DOHH2 (cell line): ENCODE results near the gene MYL11.

ENCODE experiments used
- H3F3A ChIP-seq: fragments of 200-600 bp; sonication (generic), shearing (Covaris generic); 2 replicates; pipeline ENCODE4 v1.6.0; 2016; ENCODE audit warnings: antibody characterized with exemption, mild to moderate bottlenecking; ENCODE audit not compliant: control insufficient read depth, insufficient read depth
- H3K27ac ChIP-seq: fragments of 200-600 bp; sonication (generic); 2 replicates; pipeline ENCODE4 v1.5.1; 2014; ENCODE audit warnings: low read depth, mild to moderate bottlenecking, low read length, moderate library complexity
- H3K27me3 ChIP-seq: fragments of 200-600 bp; sonication (generic); 2 replicates; pipeline ENCODE4 v1.6.1; 2014; ENCODE audit warnings: mild to moderate bottlenecking, low read length, mixed read lengths; ENCODE audit not compliant: control insufficient read depth
- H3K36me3 ChIP-seq: fragments of 200-600 bp; sonication (generic); 2 replicates; pipeline ENCODE4 v1.6.1; 2014; ENCODE audit warnings: mild to moderate bottlenecking, low read length, moderate library complexity, mixed read lengths; ENCODE audit not compliant: control insufficient read depth
- H3K4me1 ChIP-seq: fragments of 200-600 bp; sonication (generic); 2 replicates; pipeline ENCODE4 v1.6.1; 2014; ENCODE audit warnings: mild to moderate bottlenecking, low read length, mixed read lengths; ENCODE audit not compliant: control insufficient read depth
- H3K4me2 ChIP-seq: fragments of 200-600 bp; sonication (generic); 2 replicates; pipeline ENCODE4 v1.6.0; 2014; ENCODE audit warnings: mild to moderate bottlenecking, low read length, moderate library complexity
- H3K4me3 ChIP-seq: fragments of 200-600 bp; sonication (generic); 2 replicates; pipeline ENCODE4 v1.5.1; 2014; ENCODE audit warnings: mild to moderate bottlenecking, low read length, mixed read lengths
- H3K79me2 ChIP-seq: fragments of 200-600 bp; sonication (generic); 2 replicates; pipeline ENCODE4 v1.6.1; 2014; ENCODE audit warnings: mild to moderate bottlenecking, low read length, mixed read lengths; ENCODE audit not compliant: control insufficient read depth
- H3K9me2 ChIP-seq: fragments of 200-600 bp; sonication (generic); replicated peaks from 2 replicates; pipeline ENCODE4 v1.6.1; 2014; ENCODE audit warnings: mild to moderate bottlenecking, low read length, mixed read lengths; ENCODE audit not compliant: control insufficient read depth
- H3K9me3 ChIP-seq: fragments of 200-600 bp; sonication (generic); 2 replicates; pipeline ENCODE4 v1.6.1; 2014; ENCODE audit warnings: antibody characterized with exemption, low read length, mixed read lengths; ENCODE audit not compliant: control insufficient read depth, insufficient read depth
- H4K20me1 ChIP-seq: fragments of 200-600 bp; sonication (generic); 2 replicates; pipeline ENCODE4 v1.6.0; 2014; ENCODE audit warnings: low read depth, mild to moderate bottlenecking, antibody characterized with exemption, low read length, moderate library complexity; ENCODE audit not compliant: control insufficient read depth, insufficient read depth
- EZH2phosphoT487 ChIP-seq: fragments of 200-600 bp; sonication (generic); IDR thresholded peaks from 2 replicates; pipeline ENCODE4 v1.6.1; 2017; ENCODE audit warnings: borderline replicate concordance, mild to moderate bottlenecking, antibody characterized with exemption, low read length, moderate library complexity, mixed read lengths
- TF ChIP-seq, protein P1 (sequence below): fragments of 200-600 bp; sonication (generic); IDR thresholded peaks from one replicate; pipeline ENCODE4 v1.5.1; 2014; ENCODE audit warnings: antibody characterized with exemption, mild to moderate bottlenecking, low read depth, low read length; ENCODE audit not compliant: poor library complexity, severe bottlenecking

MYL11 gene

DNA sequence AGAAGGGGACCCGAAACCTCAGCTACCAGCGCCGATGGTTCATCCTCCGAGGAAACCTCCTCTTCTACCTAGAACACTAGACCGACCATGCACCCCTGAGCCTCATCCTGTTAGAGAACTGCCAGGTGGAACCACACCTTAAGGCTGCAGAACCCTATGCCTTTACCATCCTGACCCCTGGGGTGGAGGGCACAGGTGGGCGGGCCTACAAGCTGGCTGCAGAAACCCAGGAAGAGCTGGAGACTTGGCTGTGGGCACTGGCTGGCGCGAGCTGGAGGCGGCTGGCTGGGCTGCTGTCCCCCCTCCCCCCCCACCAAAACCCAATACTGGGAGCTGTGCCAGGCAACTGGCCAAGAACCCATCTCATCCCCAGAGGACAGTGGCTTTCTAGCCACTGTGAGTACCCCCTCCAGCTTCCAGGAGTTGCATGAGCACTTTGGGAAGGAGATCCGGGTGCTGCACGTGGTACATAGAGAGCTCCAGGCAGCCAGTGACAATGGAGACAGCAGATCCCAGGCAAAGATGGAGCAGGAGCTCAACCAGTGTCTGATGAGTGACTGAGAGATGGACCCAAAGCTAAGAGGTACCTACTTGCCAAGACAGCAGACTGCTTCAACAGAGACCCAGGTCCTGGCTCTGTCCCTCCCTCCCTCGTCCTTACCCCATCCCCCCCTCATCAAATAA is 18.1 kb upstream of the MYL11 start:
- peaks cover 80% of the 10 kb centered on the region for H3K79me2 ChIP-seq
- H3K4me1 ChIP-seq, result peaks cover 51% of the 10 kb centered on the region
- peak overlapping the region; percentile 46 for H3K27ac ChIP-seq
- no peaks in the 10 kb centered on the region for H3K27me3 ChIP-seq
- no peaks in the 10 kb centered on the region for H4K20me1 ChIP-seq
- H3K4me2 ChIP-seq, result peak overlapping the region; percentile 86
- H3K4me3 ChIP-seq, result peak overlapping the region; percentile 86
- TF ChIP-seq, protein P1, sequence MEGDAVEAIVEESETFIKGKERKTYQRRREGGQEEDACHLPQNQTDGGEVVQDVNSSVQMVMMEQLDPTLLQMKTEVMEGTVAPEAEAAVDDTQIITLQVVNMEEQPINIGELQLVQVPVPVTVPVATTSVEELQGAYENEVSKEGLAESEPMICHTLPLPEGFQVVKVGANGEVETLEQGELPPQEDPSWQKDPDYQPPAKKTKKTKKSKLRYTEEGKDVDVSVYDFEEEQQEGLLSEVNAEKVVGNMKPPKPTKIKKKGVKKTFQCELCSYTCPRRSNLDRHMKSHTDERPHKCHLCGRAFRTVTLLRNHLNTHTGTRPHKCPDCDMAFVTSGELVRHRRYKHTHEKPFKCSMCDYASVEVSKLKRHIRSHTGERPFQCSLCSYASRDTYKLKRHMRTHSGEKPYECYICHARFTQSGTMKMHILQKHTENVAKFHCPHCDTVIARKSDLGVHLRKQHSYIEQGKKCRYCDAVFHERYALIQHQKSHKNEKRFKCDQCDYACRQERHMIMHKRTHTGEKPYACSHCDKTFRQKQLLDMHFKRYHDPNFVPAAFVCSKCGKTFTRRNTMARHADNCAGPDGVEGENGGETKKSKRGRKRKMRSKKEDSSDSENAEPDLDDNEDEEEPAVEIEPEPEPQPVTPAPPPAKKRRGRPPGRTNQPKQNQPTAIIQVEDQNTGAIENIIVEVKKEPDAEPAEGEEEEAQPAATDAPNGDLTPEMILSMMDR, result no peak
- TF ChIP-seq EZH2phosphoT487, result no peak
- H3K9me3 ChIP-seq, result no peaks in the 10 kb centered on the region
- H3K36me3 ChIP-seq, result peaks cover 78% of the 10 kb centered on the region
- H3K9me2 ChIP-seq, result no peaks in the 10 kb centered on the region
- peaks cover 5% of the 10 kb centered on the region; the same call in 1 of the 2 replicates for H3F3A ChIP-seq

DNA sequence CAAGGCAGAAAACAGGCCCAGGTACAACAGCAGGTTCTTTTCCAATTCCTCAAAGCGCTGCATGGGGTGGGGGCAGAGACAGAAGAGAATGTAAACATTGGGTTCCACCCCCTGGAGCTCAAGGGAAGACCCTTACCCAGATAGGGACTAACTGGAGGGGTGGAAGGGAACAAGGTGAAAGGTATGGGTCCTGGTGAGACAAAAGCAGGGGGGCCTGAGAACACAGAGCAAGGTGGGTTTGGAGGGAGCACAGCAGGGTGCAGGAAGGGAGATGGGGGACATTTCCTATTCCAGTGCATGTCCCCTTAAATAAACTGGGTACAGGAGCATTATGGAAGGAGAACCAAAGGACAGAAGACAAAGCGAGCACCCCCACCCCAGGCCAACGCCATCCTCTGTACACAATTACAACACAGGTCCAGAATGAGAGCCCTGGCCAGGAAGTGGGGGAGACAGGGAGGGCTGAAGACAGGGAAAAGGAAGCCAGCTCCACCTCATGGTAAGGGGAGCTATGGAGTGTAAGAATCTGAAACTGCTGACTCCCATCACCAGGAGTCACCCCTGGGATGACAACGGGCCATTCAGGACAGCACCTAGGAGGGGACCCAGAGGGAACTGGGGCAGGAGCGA is 17.4 kb upstream of the MYL11 start:
- 0 out of 2 replicates have a peak, but pooled peaks cover 3% of the 10 kb centered on the region for H3F3A ChIP-seq
- H3K36me3 ChIP-seq, result peaks cover 72% of the 10 kb centered on the region
- no peak for TF ChIP-seq EZH2phosphoT487
- TF ChIP-seq, protein P1, result no peak
- peaks cover 44% of the 10 kb centered on the region for H3K4me1 ChIP-seq
- peak overlapping the region; percentile 86 for H3K4me2 ChIP-seq
- no peak overlapping the region for H3K27ac ChIP-seq
- H3K9me2 ChIP-seq, result no peaks in the 10 kb centered on the region
- H3K79me2 ChIP-seq, result peaks cover 76% of the 10 kb centered on the region
- H3K27me3 ChIP-seq, result no peaks in the 10 kb centered on the region
- H3K9me3 ChIP-seq, result no peaks in the 10 kb centered on the region
- H4K20me1 ChIP-seq, result no peaks in the 10 kb centered on the region
- no peak overlapping the region for H3K4me3 ChIP-seq

DNA sequence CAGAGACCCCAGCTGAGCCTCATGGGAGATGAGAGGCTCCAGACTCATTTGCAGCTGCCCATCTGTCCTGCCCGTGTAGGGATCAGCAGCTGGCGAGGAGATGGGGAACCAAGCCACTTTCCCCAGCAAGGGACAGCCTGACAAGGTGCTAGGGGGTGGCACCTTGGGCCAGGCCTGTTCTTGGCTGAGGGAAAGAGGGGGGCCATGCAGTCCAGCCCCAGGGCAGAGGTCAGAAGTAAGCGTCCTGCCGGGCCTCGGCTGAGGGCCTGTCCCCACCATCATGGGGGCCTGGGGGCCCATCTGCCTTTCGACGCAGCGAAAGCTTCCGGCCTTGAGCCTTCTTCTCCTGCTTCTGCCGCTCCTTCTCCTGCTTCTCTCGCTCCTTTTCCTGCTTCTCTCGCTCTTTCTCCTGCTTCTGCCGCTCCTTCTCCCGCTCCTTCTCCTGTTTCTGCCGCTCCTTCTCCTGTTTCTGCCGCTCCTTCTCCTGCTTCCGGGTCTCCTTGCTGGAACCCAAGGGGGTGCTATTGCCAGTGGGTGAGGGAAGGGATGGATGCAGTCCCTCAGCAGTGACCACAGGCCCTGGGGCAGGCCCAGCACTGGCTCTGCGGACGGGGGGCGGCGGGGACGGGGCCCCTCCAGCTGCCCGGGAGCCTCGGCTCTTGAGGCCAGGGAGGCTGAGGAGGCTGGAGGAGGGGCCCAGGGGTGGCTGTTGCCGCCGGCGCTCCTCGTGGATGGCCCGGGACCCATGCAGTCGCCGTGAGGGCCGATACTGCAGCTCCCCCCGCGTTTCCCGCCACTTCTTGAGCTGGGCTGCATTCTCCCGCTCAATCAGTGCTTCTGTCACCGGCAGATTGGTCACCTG is 16.7 kb upstream of the MYL11 start:
- Histone ChIP-seq H3K79me2 (peaks cover 76% of the 10 kb centered on the region), H3K36me3 (peaks cover 72% of the 10 kb centered on the region), H3K4me1 (peaks cover 37% of the 10 kb centered on the region), H4K20me1 (no peaks in the 10 kb centered on the region), H3K9me3 (no peaks in the 10 kb centered on the region), H3K27ac (no peak overlapping the region), H3K4me2 (no peak overlapping the region), H3F3A (0 out of 2 replicates have a peak, but pooled peaks cover 3% of the 10 kb centered on the region), H3K27me3 (no peaks in the 10 kb centered on the region), H3K9me2 (no peaks in the 10 kb centered on the region), H3K4me3 (no peak overlapping the region)
- TF ChIP-seq EZH2phosphoT487, result no peak
- TF ChIP-seq, protein P1, result no peak
